Spleen (tissue), 11 donors: Measurements from ENCODE around the gene NFASC. TPM values are rescaled to one million over a fixed set of nuclear protein-coding genes. Genes with fewer than 3 reads are reported as not detected.

Experiments
- DNase-seq: peaks from one replicate; pipeline ENCODE4 v3.0.0-alpha.2; 2020
- H3K27ac ChIP-seq, 8 donors: fragments of 200-600 bp; sonication (generic) in 7 of 8; 1 replicate in 4 of 8; 2 replicates in 4 of 8; pipeline versions ENCODE4 v1.5.0 to v1.8.0; 2016 to 2021; ENCODE audit warnings: inconsistent platforms in 4 of 8, mild to moderate bottlenecking in 4 of 8, moderate library complexity in 1 of 8
- H3K27me3 ChIP-seq, 7 donors: fragments of 200-600 bp; sonication (generic) in 6 of 7; replicated peaks in 1 of 7; 1 replicate in 4 of 7; 2 replicates in 3 of 7; pipeline versions ENCODE4 v1.5.0 to v1.8.0; 2016 to 2021; ENCODE audit warnings: inconsistent platforms in 3 of 7, mild to moderate bottlenecking in 1 of 7
- H3K36me3 ChIP-seq, 6 donors: fragments of 200-600 bp; sonication (generic) in 5 of 6; 1 replicate in 4 of 6; 2 replicates in 2 of 6; pipeline versions ENCODE4 v1.5.0 to v1.8.0; 2016 to 2021; ENCODE audit warnings: inconsistent platforms in 2 of 6
- H3K4me1 ChIP-seq, 6 donors: fragments of 200-600 bp; sonication (generic) in 5 of 6; 1 replicate in 3 of 6; 2 replicates in 3 of 6; pipeline versions ENCODE4 v1.5.0 to v1.8.0; 2016 to 2021; ENCODE audit warnings: inconsistent platforms in 3 of 6
- H3K4me3 ChIP-seq, 8 donors: fragments of 200-600 bp; sonication (generic) in 7 of 8; 1 replicate in 4 of 8; 2 replicates in 4 of 8; pipeline versions ENCODE4 v1.5.0 to v1.8.0; 2016 to 2021; ENCODE audit warnings: inconsistent platforms in 4 of 8, mild to moderate bottlenecking in 4 of 8, moderate library complexity in 2 of 8
- H3K9me3 ChIP-seq, 8 donors: fragments of 200-600 bp; sonication (generic) in 7 of 8; 1 replicate in 4 of 8; 2 replicates in 4 of 8; pipeline versions ENCODE4 v1.5.0 to v1.8.0; 2016 to 2021; ENCODE audit warnings: inconsistent platforms in 4 of 8
- CTCF ChIP-seq, 11 experiments: fragments of 200-600 bp in 7 of 11; fragments of 450-650 bp in 4 of 11; sonication (generic) in 4 of 11; IDR thresholded peaks in 8 of 11; conservative IDR thresholded peaks in 3 of 11; 1 replicate in 7 of 11; 2 replicates in 4 of 11; pipeline versions ENCODE4 v1.4.0 to v1.8.0; 2016 to 2021; ENCODE audit warnings: antibody characterized with exemption in 11 of 11, inconsistent platforms in 4 of 11, mild to moderate bottlenecking in 1 of 11
- POLR2A ChIP-seq, 3 donors: fragments of 450-650 bp; IDR thresholded peaks; one replicate each; pipeline ENCODE4 v1.5.1; 2017; ENCODE audit warnings: antibody characterized with exemption in 3 of 3, mild to moderate bottlenecking in 1 of 3
- POLR2AphosphoS5 ChIP-seq, 3 donors: sonication (generic); formaldehyde crosslinking; IDR thresholded peaks; one replicate each; pipeline ENCODE4 v1.5.1; 2017; ENCODE audit warnings: antibody characterized with exemption in 3 of 3
- WGBS, 5 donors: extraction: QIAGEN DNeasy Blood & Tissue Kit in 3 of 5; methylation state at CpG; one replicate each; pipeline versions ENCODE4 v1.1.5 to v1.1.7; 2013 to 2018; 5-methylcytosine and 5-hydroxymethylcytosine counted together
- intact Hi-C: fragments of 100-400 bp; cut with DNase I; formaldehyde crosslinking; loops from one replicate; pipeline ENCODE4 v1.15.0; 2023; ENCODE audit warnings: low total_unique reads
- polyA plus RNA-seq, 3 donors: library from polyadenylated mRNA; stranded (reverse); fragments of 200-250 nt; gene quantifications; one replicate each; pipeline ENCODE4 v1.2.1, GENCODE V29; 2013
- total RNA-seq, 7 donors: library from RNA; depleted of rRNA in 3 of 7; stranded (reverse); fragments of >200 nt in 3 of 7; fragmentation: NEBNext Ultra II Directional in 4 of 7; extraction: Animal tissue kit (Norgen Biotek cat#: 25700) in 4 of 7; gene quantifications; one replicate each; pipeline versions ENCODE4 v1.1.0 to v1.2.1, GENCODE V29; 2016 to 2021
- donor health status: healthy with polysubstance abuse.
- donor health status: DM: no; HTN: no; CAD: no; lungs with moderate emphysema.
- donor health status: DM: no; HTN: no; CAD: no.
- donor health status: Bipolar disorder and iron deficiency.
- donor health status: healthy.
- donor health status: DM: no; HTN: no; CAD: no.
- donor health status: DM: yes; HTN: yes; CAD: no.

Gene NFASC
- total and polyA plus RNA-seq, 10 donors: 2.8 to 60.3 (median 23.1) TPM

- Histone ChIP-seq H3K9me3 (no peaks in the 10 kb centered on the region), H3K36me3 (no peaks in the 10 kb centered on the region), H3K27me3 (no peaks in the 10 kb centered on the region), H3K27ac (no peak overlapping the region), H3K4me3 (no peak overlapping the region), H3K4me1 (peaks cover 0 to 37% (median 13%) of the 10 kb centered on the region in 6 donors)
- WGBS, 5 donors: 85 to 90% (median 89%) methylated on average over 8 to 9 of the region's 9 CpGs
- intact Hi-C loops: no loop called here
- DNase-seq: no peak
- no peak for TF ChIP-seq POLR2A (IDR thresholded peaks at IDR 0.05)
These were observed 145.4 kb downstream of the NFASC start for GRCh38 chr1:205016075-205016474.

- TF ChIP-seq CTCF (IDR thresholded peaks at IDR 0.05 in 8 of 11, conservative IDR thresholded peaks at IDR 0.05 in 3 of 11) (no peak), POLR2AphosphoS5 (IDR thresholded peaks at IDR 0.05) (no peak), POLR2A (IDR thresholded peaks at IDR 0.05) (no peak)
- H3K4me1 ChIP-seq: peaks cover 0 to 37% (median 13%) of the 10 kb centered on the region in 6 donors
- H3K9me3 ChIP-seq: no peaks in the 10 kb centered on the region
- intact Hi-C loops: no loop called here
- H3K36me3 ChIP-seq: no peaks in the 10 kb centered on the region
- H3K27me3 ChIP-seq: no peaks in the 10 kb centered on the region
- no peak for DNase-seq
- WGBS, 5 donors: 83 to 92% (median 88%) methylated on average over 13 of the region's 13 CpGs
- no peak overlapping the region for H3K4me3 ChIP-seq
- no peak overlapping the region for H3K27ac ChIP-seq
These were observed 145.9 kb downstream of the NFASC start for GRCh38 chr1:205016584-205016983.

GRCh38 chr1:205017001-205017400 lies 146.3 kb downstream of the NFASC start:
- WGBS, 5 donors: 79 to 92% (median 84%) methylated on average over 6 of the region's 6 CpGs
- Histone ChIP-seq H3K36me3 (no peaks in the 10 kb centered on the region), H3K4me1 (peaks cover 0 to 37% (median 13%) of the 10 kb centered on the region in 6 donors), H3K27ac (no peak overlapping the region), H3K9me3 (no peaks in the 10 kb centered on the region), H3K27me3 (no peaks in the 10 kb centered on the region), H3K4me3 (no peak overlapping the region)
- intact Hi-C loops: no loop called here
- DNase-seq: no peak
- TF ChIP-seq CTCF (IDR thresholded peaks at IDR 0.05 in 8 of 11, conservative IDR thresholded peaks at IDR 0.05 in 3 of 11) (no peak), POLR2AphosphoS5 (IDR thresholded peaks at IDR 0.05) (no peak), POLR2A (IDR thresholded peaks at IDR 0.05) (no peak)

- intact Hi-C loops: no loop called here
- Histone ChIP-seq H3K27me3 (no peaks in the 10 kb centered on the region), H3K4me3 (no peak overlapping the region), H3K27ac (no peak overlapping the region), H3K9me3 (no peaks in the 10 kb centered on the region), H3K4me1 (peaks cover 0 to 29% (median 12%) of the 10 kb centered on the region in 6 donors), H3K36me3 (no peaks in the 10 kb centered on the region)
- WGBS, 5 donors: 78 to 93% (median 85%) methylated on average over 6 to 7 of the region's 7 CpGs
- no peak for DNase-seq
- TF ChIP-seq CTCF (IDR thresholded peaks at IDR 0.05 in 8 of 11, conservative IDR thresholded peaks at IDR 0.05 in 3 of 11) (no peak), POLR2AphosphoS5 (IDR thresholded peaks at IDR 0.05) (no peak), POLR2A (IDR thresholded peaks at IDR 0.05) (no peak)
These were observed 147.1 kb downstream of the NFASC start for GRCh38 chr1:205017766-205018165.

- H3K27me3 ChIP-seq: no peaks in the 10 kb centered on the region
- WGBS, 5 donors: 44 to 92% (median 76%) methylated on average over 2 of the region's 2 CpGs
- DNase-seq: no peak
- peaks cover 0 to 23% (median 10%) of the 10 kb centered on the region in 6 donors for H3K4me1 ChIP-seq
- TF ChIP-seq POLR2A (IDR thresholded peaks at IDR 0.05) (no peak), POLR2AphosphoS5 (IDR thresholded peaks at IDR 0.05) (no peak), CTCF (IDR thresholded peaks at IDR 0.05 in 8 of 11, conservative IDR thresholded peaks at IDR 0.05 in 3 of 11) (no peak)
- no peak overlapping the region for H3K27ac ChIP-seq
- H3K4me3 ChIP-seq: no peak overlapping the region
- H3K9me3 ChIP-seq: no peaks in the 10 kb centered on the region
- intact Hi-C loops: no loop called here
- H3K36me3 ChIP-seq: no peaks in the 10 kb centered on the region
These were observed 147.7 kb downstream of the NFASC start for GRCh38 chr1:205018381-205018780.
